H1 (cell line): Measurements from ENCODE around the gene GALK1.

Experiments
- EZH2 ChIP-seq: fragments of 200-600 bp; sonication (generic); IDR thresholded peaks from 2 replicates; pipeline ENCODE4 v1.7.1; 2012; ENCODE audit warnings: low read depth, mild to moderate bottlenecking, moderate library complexity, low read length, inconsistent platforms; ENCODE audit not compliant: severe bottlenecking
- TAF1 ChIP-seq: IDR thresholded peaks from 2 replicates; pipeline ENCODE4 v1.6.1; 2011; ENCODE audit warnings: mild to moderate bottlenecking, low read depth, low read length

DNA sequence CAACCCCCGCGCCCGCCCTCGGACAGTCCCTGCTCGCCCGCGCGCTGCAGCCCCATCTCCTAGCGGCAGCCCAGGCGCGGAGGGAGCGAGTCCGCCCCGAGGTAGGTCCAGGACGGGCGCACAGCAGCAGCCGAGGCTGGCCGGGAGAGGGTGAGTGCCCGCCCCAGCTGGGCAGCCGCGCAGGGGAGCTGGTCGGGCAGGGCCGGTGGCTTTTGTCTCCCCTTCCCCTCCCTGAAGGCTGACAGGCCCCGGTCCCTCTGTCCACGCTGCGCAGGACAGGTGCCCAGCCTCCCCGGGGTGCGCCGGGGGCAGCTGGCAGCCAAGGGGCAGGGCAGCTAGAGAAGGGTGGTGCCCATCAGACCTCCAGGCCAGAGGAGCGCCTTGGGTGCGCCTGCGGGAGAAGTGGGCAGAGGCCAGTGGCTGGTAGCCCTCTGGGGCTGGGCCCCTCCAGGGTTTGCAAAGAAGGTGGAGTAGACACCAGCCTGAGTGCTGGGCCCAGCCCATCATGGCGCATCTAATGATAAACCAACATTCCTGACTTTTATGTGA lies 43.5 kb downstream of the GALK1 start:
- TF ChIP-seq TAF1 (no peak), EZH2 (no peak)
